WERI-Rb-1 (cell line): ENCODE data around the gene DYSF.

Source experiments
- DNase-seq: peaks from one replicate; pipeline ENCODE4 v3.0.0-alpha.2; 2020
- H3K27ac ChIP-seq: fragments of 250-450 bp; sonication (Bioruptor Pico); 2 replicates; pipeline ENCODE4 v1.5.1; 2020; ENCODE audit warnings: mild to moderate bottlenecking, moderate library complexity
- H3K27me3 ChIP-seq: fragments of 250-450 bp; sonication (Bioruptor Pico); 2 replicates; pipeline ENCODE4 v1.5.1; 2021; ENCODE audit warnings: mild to moderate bottlenecking, low read depth, moderate library complexity; ENCODE audit not compliant: insufficient read depth, severe bottlenecking
- H3K36me3 ChIP-seq: fragments of 250-450 bp; sonication (Bioruptor Pico); 2 replicates; pipeline ENCODE4 v1.5.1; 2020; ENCODE audit warnings: mild to moderate bottlenecking, moderate library complexity
- H3K4me3 ChIP-seq: 2 replicates; pipeline ENCODE4 v1.5.1; 2011; ENCODE audit warnings: low read depth, mild to moderate bottlenecking, control low read depth, low read length
- H3K9me3 ChIP-seq: fragments of 250-450 bp; sonication (Bioruptor Pico); 2 replicates; pipeline ENCODE4 v1.5.1; 2021; ENCODE audit warnings: mild to moderate bottlenecking, moderate library complexity; ENCODE audit not compliant: severe bottlenecking
- CTCF ChIP-seq: IDR thresholded peaks from 2 replicates; pipeline ENCODE4 v1.5.1; 2011; ENCODE audit warnings: low read depth, mild to moderate bottlenecking, control low read depth, inconsistent platforms, low read length

The DYSF gene

DNA sequence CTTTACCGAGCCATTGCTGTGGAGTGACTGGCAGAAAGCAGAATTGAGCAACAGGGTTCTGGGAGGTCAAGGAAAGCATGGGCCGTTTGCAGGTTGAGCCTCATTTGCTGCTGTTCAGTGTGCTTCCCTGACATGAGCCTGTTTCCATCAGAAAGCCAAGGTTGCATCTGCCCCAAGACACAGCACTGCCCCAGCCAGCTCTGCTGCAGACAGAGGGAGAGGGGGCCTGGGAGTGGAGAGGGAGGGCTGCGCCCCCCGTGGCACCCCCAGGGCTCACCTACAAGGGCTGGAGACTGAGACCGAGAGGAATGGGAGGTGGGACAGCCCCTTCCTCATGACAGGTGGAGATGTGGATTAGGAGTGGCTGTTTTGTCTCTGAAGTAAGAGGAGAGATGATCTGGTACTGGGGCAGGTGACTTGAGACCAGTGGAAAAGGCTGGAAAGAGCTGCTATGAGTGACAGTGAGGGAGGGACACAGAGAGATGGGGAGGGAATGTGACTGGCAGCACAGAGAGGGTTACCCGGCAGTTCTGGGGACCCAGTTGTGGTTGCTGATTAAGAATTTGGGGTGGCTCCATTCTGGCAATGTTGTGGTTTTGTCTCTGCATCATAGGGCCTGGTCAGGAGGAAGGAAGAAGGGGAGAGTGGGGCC lies 218.0 kb downstream of the DYSF start:
- Histone ChIP-seq H3K36me3 (no peaks in the 10 kb centered on the region), H3K27ac (no peak overlapping the region), H3K9me3 (no peaks in the 10 kb centered on the region), H3K4me3 (no peak overlapping the region), H3K27me3 (no peaks in the 10 kb centered on the region)
- no peak for TF ChIP-seq CTCF
- DNase-seq, result no peak

GRCh38 chr2:71671895-71672825 lies 218.8 kb downstream of the DYSF start:
- Histone ChIP-seq H3K36me3 (no peaks in the 10 kb centered on the region), H3K4me3 (no peak overlapping the region), H3K27me3 (no peaks in the 10 kb centered on the region), H3K9me3 (no peaks in the 10 kb centered on the region), H3K27ac (no peak overlapping the region)
- TF ChIP-seq CTCF, result peak; percentile 80
- DNase-seq, result peak; percentile 69

DNA sequence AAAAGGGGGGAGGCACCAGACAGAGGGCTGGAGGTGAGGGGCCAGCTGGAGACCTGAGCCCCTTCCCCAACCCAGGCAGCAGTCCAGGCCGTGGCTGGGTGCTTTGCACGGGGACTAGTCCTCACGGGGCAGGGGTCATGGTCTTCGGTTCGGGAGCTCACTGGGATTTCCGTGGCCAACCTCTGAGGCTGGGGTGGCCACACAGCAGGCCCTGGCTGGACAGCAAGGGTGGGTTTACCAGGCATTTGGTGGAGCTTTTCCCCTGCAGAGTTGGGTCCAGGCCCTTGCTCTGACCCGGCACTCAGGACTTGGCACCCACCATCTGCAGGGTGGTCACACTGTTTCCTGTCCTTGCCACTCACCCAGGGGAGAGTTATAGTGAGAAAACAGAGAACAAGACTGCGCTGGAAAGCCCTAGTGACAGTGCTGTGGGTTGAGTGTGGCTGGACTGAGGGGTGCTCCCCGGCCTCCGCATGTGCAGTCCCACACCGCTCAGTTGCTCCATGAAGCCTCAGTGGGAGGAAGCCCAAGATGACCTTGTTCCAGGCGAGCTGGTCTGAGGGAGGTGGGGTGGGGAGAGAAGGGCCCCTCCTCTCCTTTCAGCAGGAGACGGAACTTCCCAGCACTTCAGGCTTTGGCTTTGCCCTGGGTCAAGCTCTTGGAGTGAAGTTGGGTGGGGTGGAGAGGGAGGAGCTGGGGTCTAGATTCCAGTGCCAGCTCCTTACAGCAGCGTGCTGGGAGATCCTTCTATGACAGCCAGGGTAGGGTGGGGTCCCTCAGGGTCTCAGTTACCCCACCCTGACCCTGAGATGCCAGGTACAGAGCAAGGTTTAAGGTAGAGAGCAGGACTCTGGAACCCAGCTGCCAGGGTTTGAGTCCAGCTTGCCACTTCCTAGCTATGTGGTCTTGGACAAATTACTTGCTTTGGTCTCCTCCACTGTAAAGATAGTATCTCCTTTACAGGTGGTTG lies 219.8 kb downstream of the DYSF start:
- TF ChIP-seq CTCF, result no peak
- Histone ChIP-seq H3K36me3 (no peaks in the 10 kb centered on the region), H3K27ac (no peak overlapping the region), H3K4me3 (no peak overlapping the region), H3K27me3 (no peaks in the 10 kb centered on the region), H3K9me3 (no peaks in the 10 kb centered on the region)
- no peak for DNase-seq

GRCh38 chr2:71674158-71674851 lies 220.9 kb downstream of the DYSF start:
- no peak overlapping the region for H3K4me3 ChIP-seq
- H3K36me3 ChIP-seq, result no peaks in the 10 kb centered on the region
- DNase-seq, result no peak
- no peak for TF ChIP-seq CTCF
- H3K27me3 ChIP-seq, result no peaks in the 10 kb centered on the region
- H3K27ac ChIP-seq, result no peak overlapping the region
- no peaks in the 10 kb centered on the region for H3K9me3 ChIP-seq

DNA sequence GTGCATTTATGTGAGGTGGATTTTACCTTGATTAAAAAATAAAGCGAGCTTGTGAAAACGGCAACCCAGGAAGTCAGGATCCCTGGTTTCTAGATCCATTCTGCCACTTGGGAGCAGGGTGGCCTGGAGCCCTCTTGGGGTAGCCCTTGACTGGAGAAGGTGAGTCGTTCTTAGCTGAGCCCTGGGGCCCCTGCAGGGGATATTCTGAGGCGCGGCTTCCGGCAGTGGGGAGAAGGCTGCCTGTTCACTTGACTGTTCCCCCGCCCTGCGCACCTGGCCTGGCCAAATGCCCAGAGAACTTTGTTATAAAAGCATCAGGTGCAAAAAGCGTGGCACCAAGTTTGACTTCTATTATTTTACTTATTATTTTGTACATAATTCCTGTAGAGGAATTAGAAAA lies 221.9 kb downstream of the DYSF start:
- no peak for DNase-seq
- Histone ChIP-seq H3K27ac (no peak overlapping the region), H3K27me3 (no peaks in the 10 kb centered on the region), H3K36me3 (no peaks in the 10 kb centered on the region), H3K9me3 (no peaks in the 10 kb centered on the region), H3K4me3 (no peak overlapping the region)
- no peak for TF ChIP-seq CTCF
